IMR-90 (cell line): ENCODE results near the gene FTCDNL1. TPM values are rescaled to one million over a fixed set of nuclear protein-coding genes. Genes with fewer than 3 reads are reported as not detected.

ENCODE experiments used
- ATAC-seq: fragments of 200-7000 bp; cut with Tn5 transposase; 2 replicates; pipeline ENCODE4 v1.9.1; 2020; ENCODE audit warnings: low read depth, mild to moderate bottlenecking, moderate library complexity
- BruUV-seq: library from RNA; stranded (reverse); fragments of 400-500 nt; replicated peaks from 2 replicates; lab custom pipeline; 2021; lab: Mats Ljungman, UMichigan
- CTCF ChIA-PET: fragments of 300-600 bp; formaldehyde crosslinking; extraction: SDS; loops from one replicate; lab custom pipeline; 2021; ENCODE audit warnings: antibody characterized with exemption; lab: Yijun Ruan, JAX
- POLR2A ChIA-PET: fragments of 300-600 bp; sonication (Branson Sonifier 250); formaldehyde crosslinking; loops from one replicate; lab custom pipeline; 2022; ENCODE audit warnings: antibody characterized with exemption; ENCODE audit not compliant: unreplicated experiment; lab: Charles Lee
- DNase-seq: peaks from one replicate; pipeline ENCODE4 v3.0.0; 2013
- H2AFZ ChIP-seq: replicated peaks from 2 replicates; pipeline ENCODE3; 2013; ENCODE audit warnings: low read length, mild to moderate bottlenecking; ENCODE audit not compliant: poor library complexity
- H2AK5ac ChIP-seq: 2 replicates; pipeline ENCODE4 v1.6.1; 2013; ENCODE audit warnings: low read depth, low read length, inconsistent platforms
- H2AK9ac ChIP-seq: replicated peaks from 2 replicates; pipeline ENCODE3; 2013; ENCODE audit warnings: mild to moderate bottlenecking, low read depth, low read length, moderate library complexity; ENCODE audit not compliant: poor library complexity
- H2BK120ac ChIP-seq: 2 replicates; pipeline ENCODE4 v1.6.1; 2013; ENCODE audit warnings: low read depth, low read length, inconsistent platforms
- H2BK15ac ChIP-seq: 3 replicates; pipeline ENCODE4 v1.6.1; 2013; ENCODE audit warnings: low read depth, low read length, inconsistent platforms
- H2BK20ac ChIP-seq: 2 replicates; pipeline ENCODE4 v1.6.1; 2013; ENCODE audit warnings: low read depth, mild to moderate bottlenecking, inconsistent platforms, low read length, moderate library complexity
- H2BK5ac ChIP-seq: 2 replicates; pipeline ENCODE4 v1.6.1; 2013; ENCODE audit warnings: mild to moderate bottlenecking, low read depth, low read length, inconsistent platforms; ENCODE audit not compliant: poor library complexity, severe bottlenecking
- H3K14ac ChIP-seq: replicated peaks from 2 replicates; pipeline ENCODE4 v1.6.1; 2013; ENCODE audit warnings: low read depth, low read length, inconsistent platforms
- H3K18ac ChIP-seq: 2 replicates; pipeline ENCODE4 v1.6.1; 2013; ENCODE audit warnings: low read depth, low read length, control low read depth
- H3K23ac ChIP-seq: 2 replicates; pipeline ENCODE4 v1.6.1; 2013; ENCODE audit warnings: low read depth, low read length, inconsistent platforms
- H3K27ac ChIP-seq: 2 replicates; pipeline ENCODE4 v1.5.1; 2013; ENCODE audit warnings: mild to moderate bottlenecking, control low read depth, low read length; ENCODE audit not compliant: insufficient read depth
- H3K27me3 ChIP-seq: 2 replicates; pipeline ENCODE4 v1.6.1; 2013; ENCODE audit warnings: low read length; ENCODE audit not compliant: control insufficient read depth, insufficient read depth
- H3K36me3 ChIP-seq: 2 replicates; pipeline ENCODE4 v1.6.1; 2013; ENCODE audit warnings: low read length, mixed read lengths; ENCODE audit not compliant: control insufficient read depth, insufficient read depth
- H3K4ac ChIP-seq: 2 replicates; pipeline ENCODE4 v1.6.1; 2013; ENCODE audit warnings: low read depth, low read length, inconsistent platforms
- H3K4me1 ChIP-seq: 2 replicates; pipeline ENCODE4 v1.6.1; 2013; ENCODE audit warnings: low read length, mixed read lengths; ENCODE audit not compliant: control insufficient read depth, insufficient read depth
- H3K4me2 ChIP-seq: 2 replicates; pipeline ENCODE4 v1.6.1; 2013; ENCODE audit warnings: low read depth, mild to moderate bottlenecking, control low read depth, low read length, moderate library complexity
- H3K4me3 ChIP-seq: 2 replicates; pipeline ENCODE4 v1.5.1; 2013; ENCODE audit warnings: low read depth, mild to moderate bottlenecking, control low read depth, low read length, moderate library complexity; ENCODE audit not compliant: insufficient read depth
- H3K56ac ChIP-seq: 2 replicates; pipeline ENCODE4 v1.6.1; 2013; ENCODE audit warnings: low read length, inconsistent platforms; ENCODE audit not compliant: insufficient read depth; ENCODE audit errors: extremely low read depth
- H3K79me1 ChIP-seq, 2 experiments: 2 replicates each; pipeline ENCODE4 v1.6.1; 2013; ENCODE audit warnings: low read length in 2 of 2, inconsistent platforms in 1 of 2, low read depth in 1 of 2
- H3K9ac ChIP-seq: 2 replicates; pipeline ENCODE4 v1.6.1; 2013; ENCODE audit warnings: low read depth, low read length, control low read depth
- H3K9me1 ChIP-seq: 2 replicates; pipeline ENCODE4 v1.6.1; 2013; ENCODE audit warnings: low read length, inconsistent platforms; ENCODE audit not compliant: insufficient read depth
- H3K9me3 ChIP-seq: 2 replicates; pipeline ENCODE4 v1.6.1; 2013; ENCODE audit warnings: low read length; ENCODE audit not compliant: control insufficient read depth, insufficient read depth
- H4K20me1 ChIP-seq: 2 replicates; pipeline ENCODE4 v1.6.1; 2013; ENCODE audit warnings: low read length, inconsistent platforms; ENCODE audit not compliant: insufficient read depth
- H4K5ac ChIP-seq: 2 replicates; pipeline ENCODE4 v1.6.1; 2013; ENCODE audit warnings: mild to moderate bottlenecking, low read depth, low read length, control low read depth
- H4K8ac ChIP-seq, 2 experiments: 2 replicates each; pipeline ENCODE4 v1.6.1; 2013; ENCODE audit warnings: low read depth in 2 of 2, low read length in 2 of 2, control low read depth in 1 of 2, inconsistent platforms in 1 of 2
- H4K91ac ChIP-seq: 2 replicates; pipeline ENCODE4 v1.6.1; 2013; ENCODE audit warnings: low read depth, low read length, inconsistent platforms; ENCODE audit not compliant: insufficient read depth
- BHLHE40 ChIP-seq: fragments of 150-350 bp; IDR thresholded peaks from 2 replicates; pipeline ENCODE4 v1.6.1; 2016; ENCODE audit warnings: mild to moderate bottlenecking, low read depth, low read length
- CEBPB ChIP-seq: IDR thresholded peaks from 2 replicates; pipeline ENCODE4 v1.6.1; 2012; ENCODE audit warnings: low read depth, low read length, improper control_type of control experiment
- CHD1 ChIP-seq: IDR thresholded peaks from 2 replicates; pipeline ENCODE4 v1.6.1; 2012; ENCODE audit warnings: low read depth, low read length, improper control_type of control experiment
- CTCF ChIP-seq: conservative IDR thresholded peaks from 2 replicates; pipeline ENCODE4 v1.5.1; 2012; ENCODE audit warnings: mild to moderate bottlenecking, low read depth, low read length, improper control_type of control experiment
- FOS ChIP-seq: fragments of 150-350 bp; IDR thresholded peaks from 2 replicates; pipeline ENCODE4 v1.6.1; 2016; ENCODE audit warnings: low read depth, low read length
- MAFK ChIP-seq: IDR thresholded peaks from 2 replicates; pipeline ENCODE4 v1.6.1; 2012; ENCODE audit warnings: low read depth, low read length, improper control_type of control experiment
- MAZ ChIP-seq: IDR thresholded peaks from 2 replicates; pipeline ENCODE4 v1.6.1; 2012; ENCODE audit warnings: low read depth, mild to moderate bottlenecking, low read length, improper control_type of control experiment, moderate library complexity, borderline replicate concordance
- MXI1 ChIP-seq: IDR thresholded peaks from 2 replicates; pipeline ENCODE4 v1.6.1; 2012; ENCODE audit warnings: low read depth, mild to moderate bottlenecking, low read length, moderate library complexity, borderline replicate concordance
- NFE2L2 ChIP-seq: fragments of 150-350 bp; IDR thresholded peaks from 2 replicates; pipeline ENCODE4 v1.6.1; 2016; ENCODE audit warnings: low read depth, mild to moderate bottlenecking, low read length
- POLR2A ChIP-seq: IDR thresholded peaks from 2 replicates; pipeline ENCODE4 v1.6.1; 2012; ENCODE audit warnings: mild to moderate bottlenecking, low read depth, low read length
- RAD21 ChIP-seq: IDR thresholded peaks from 2 replicates; pipeline ENCODE4 v1.6.1; 2012; ENCODE audit warnings: low read length, improper control_type of control experiment
- RCOR1 ChIP-seq: IDR thresholded peaks from 2 replicates; pipeline ENCODE4 v1.6.1; 2012; ENCODE audit warnings: mild to moderate bottlenecking, low read length, improper control_type of control experiment; ENCODE audit not compliant: insufficient replicate concordance
- RFX5 ChIP-seq: IDR thresholded peaks from 2 replicates; pipeline ENCODE4 v1.8.0; 2012; ENCODE audit warnings: low read depth, mild to moderate bottlenecking, low read length, moderate library complexity
- SMC3 ChIP-seq: fragments of 150-350 bp; IDR thresholded peaks from 2 replicates; pipeline ENCODE4 v1.6.1; 2016; ENCODE audit warnings: low read depth, mild to moderate bottlenecking, antibody characterized with exemption, low read length, moderate library complexity
- WGBS, 2 experiments: methylation state at CpG; one replicate each; pipeline versions ENCODE4 v1.1.5 to v1.1.7; 2013; ENCODE audit warnings: missing lambda C conversion rate in 2 of 2; ENCODE audit not compliant: insufficient read length in 1 of 2; ENCODE audit errors: extremely low coverage in 2 of 2; 5-methylcytosine and 5-hydroxymethylcytosine counted together
- dilution Hi-C: fragments of 300-500 bp; cut with HindIII; formaldehyde crosslinking; loops from one replicate; pipeline ENCODE4 v1.14.3; 2018; ENCODE audit warnings: low sequenced_read_pairs; ENCODE audit not compliant: unreplicated experiment
- in situ Hi-C: fragments of 300-500 bp; cut with MboI; formaldehyde crosslinking; loops from 3 replicates; pipeline ENCODE4 v1.14.3; 2019; ENCODE audit warnings: low sequenced_read_pairs, inconsistent platforms, mixed read lengths
- intact Hi-C: fragments of 100-400 bp; cut with micrococcal nuclease; formaldehyde crosslinking; loops from 2 replicates; pipeline ENCODE4 v1.10.0; 2022
- polyA plus RNA-seq, 3 experiments: library from polyadenylated mRNA; depleted of rRNA; stranded (reverse); fragments of >200 nt; gene quantifications; 2 replicates each; pipeline ENCODE4 v1.2.3, GENCODE V29; 2012; ENCODE audit warnings: low replicate concordance in 1 of 3
- total RNA-seq: library from RNA; depleted of rRNA; stranded (reverse); fragments of >200 nt; gene quantifications from 2 replicates; pipeline ENCODE4 v1.2.3, GENCODE V29; 2012
- TF ChIP-seq, protein P1 (sequence below): fragments of 150-350 bp; IDR thresholded peaks from 2 replicates; pipeline ENCODE4 v1.6.1; 2017; ENCODE audit warnings: mild to moderate bottlenecking, antibody characterized with exemption, low read length, low read depth
- TF ChIP-seq, protein P2 (sequence below): fragments of 150-350 bp; IDR thresholded peaks from 2 replicates; pipeline ENCODE4 v1.6.1; 2016; ENCODE audit warnings: low read depth, mild to moderate bottlenecking, low read length, moderate library complexity, borderline replicate concordance

FTCDNL1 gene
- total and polyA plus RNA-seq, 2 of the 4 experiments (the other 2 are of a cell fraction) = 0.18 to 0.21 TPM

DNA sequence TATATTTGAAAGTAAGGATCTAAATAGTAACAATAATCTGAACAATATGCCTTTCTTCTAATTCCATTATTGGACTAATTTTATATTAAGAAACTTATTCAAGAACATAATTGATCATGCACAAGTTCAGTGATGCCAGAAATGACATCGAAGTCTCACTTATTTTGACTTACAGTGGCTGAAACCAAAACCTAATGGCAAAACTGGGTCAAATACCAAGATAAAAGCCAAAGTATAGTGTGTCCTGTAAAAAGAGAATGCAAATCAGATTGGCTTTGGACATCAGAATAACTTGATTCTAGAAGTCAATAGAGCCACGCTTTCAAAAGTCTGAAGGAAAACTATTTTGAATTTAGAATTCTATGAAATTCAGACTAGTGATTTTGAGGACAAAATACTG lies 137.2 kb downstream of the FTCDNL1 start:
- in situ Hi-C loops (no loop called here), intact Hi-C loops (no loop called here), dilution Hi-C loops (no loop called here)
- Histone ChIP-seq H2BK120ac (no peak overlapping the region), H4K20me1 (no peaks in the 10 kb centered on the region), H3K4me1 (no peaks in the 10 kb centered on the region), H3K14ac (no peak overlapping the region), H3K79me1 (no peaks in the 10 kb centered on the region), H2AK5ac (no peak overlapping the region), H3K4ac (no peak overlapping the region), H2BK20ac (no peak overlapping the region), H2BK5ac (no peak overlapping the region), H3K23ac (no peak overlapping the region), H3K56ac (no peak overlapping the region), H3K9me3 (no peaks in the 10 kb centered on the region), H3K27me3 (no peaks in the 10 kb centered on the region), H3K9me1 (no peaks in the 10 kb centered on the region), H2AFZ (no peak overlapping the region), H4K5ac (no peak overlapping the region), H3K9ac (no peak overlapping the region), H3K4me3 (no peak overlapping the region), H4K91ac (no peak overlapping the region), H4K8ac (no peak overlapping the region), H3K36me3 (no peaks in the 10 kb centered on the region), H2AK9ac (no peak overlapping the region), H3K18ac (no peak overlapping the region), H3K4me2 (no peak overlapping the region), H2BK15ac (no peak overlapping the region), H3K27ac (no peak overlapping the region)
- CTCF ChIA-PET = no interaction called here
- POLR2A ChIA-PET = no interaction called here
- no TSS peak for BruUV-seq
- no CpG with 5 or more reads among the region's 2 CpGs for WGBS, 2 experiments
- TF ChIP-seq SMC3 (no peak), RCOR1 (no peak), RAD21 (no peak), MAFK (no peak), NFE2L2 (no peak), MXI1 (no peak), POLR2A (no peak), CEBPB (no peak), CTCF (no peak), BHLHE40 (no peak), MAZ (no peak), RFX5 (no peak), FOS (no peak), CHD1 (no peak)
- TF ChIP-seq, protein P1, sequence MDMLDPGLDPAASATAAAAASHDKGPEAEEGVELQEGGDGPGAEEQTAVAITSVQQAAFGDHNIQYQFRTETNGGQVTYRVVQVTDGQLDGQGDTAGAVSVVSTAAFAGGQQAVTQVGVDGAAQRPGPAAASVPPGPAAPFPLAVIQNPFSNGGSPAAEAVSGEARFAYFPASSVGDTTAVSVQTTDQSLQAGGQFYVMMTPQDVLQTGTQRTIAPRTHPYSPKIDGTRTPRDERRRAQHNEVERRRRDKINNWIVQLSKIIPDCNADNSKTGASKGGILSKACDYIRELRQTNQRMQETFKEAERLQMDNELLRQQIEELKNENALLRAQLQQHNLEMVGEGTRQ = no peak
- TF ChIP-seq, protein P2, sequence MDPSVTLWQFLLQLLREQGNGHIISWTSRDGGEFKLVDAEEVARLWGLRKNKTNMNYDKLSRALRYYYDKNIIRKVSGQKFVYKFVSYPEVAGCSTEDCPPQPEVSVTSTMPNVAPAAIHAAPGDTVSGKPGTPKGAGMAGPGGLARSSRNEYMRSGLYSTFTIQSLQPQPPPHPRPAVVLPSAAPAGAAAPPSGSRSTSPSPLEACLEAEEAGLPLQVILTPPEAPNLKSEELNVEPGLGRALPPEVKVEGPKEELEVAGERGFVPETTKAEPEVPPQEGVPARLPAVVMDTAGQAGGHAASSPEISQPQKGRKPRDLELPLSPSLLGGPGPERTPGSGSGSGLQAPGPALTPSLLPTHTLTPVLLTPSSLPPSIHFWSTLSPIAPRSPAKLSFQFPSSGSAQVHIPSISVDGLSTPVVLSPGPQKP = no peak
- DNase-seq (no peak), ATAC-seq (no peak)
